ENCODE results near the gene SVOP. TPM values are rescaled to one million over a fixed set of nuclear protein-coding genes. Genes with fewer than 3 reads are reported as not detected.

SVOP gene
- total RNA-seq, 2 donors from 2014 or later: 0.52 TPM; not detected in 1

DNA sequence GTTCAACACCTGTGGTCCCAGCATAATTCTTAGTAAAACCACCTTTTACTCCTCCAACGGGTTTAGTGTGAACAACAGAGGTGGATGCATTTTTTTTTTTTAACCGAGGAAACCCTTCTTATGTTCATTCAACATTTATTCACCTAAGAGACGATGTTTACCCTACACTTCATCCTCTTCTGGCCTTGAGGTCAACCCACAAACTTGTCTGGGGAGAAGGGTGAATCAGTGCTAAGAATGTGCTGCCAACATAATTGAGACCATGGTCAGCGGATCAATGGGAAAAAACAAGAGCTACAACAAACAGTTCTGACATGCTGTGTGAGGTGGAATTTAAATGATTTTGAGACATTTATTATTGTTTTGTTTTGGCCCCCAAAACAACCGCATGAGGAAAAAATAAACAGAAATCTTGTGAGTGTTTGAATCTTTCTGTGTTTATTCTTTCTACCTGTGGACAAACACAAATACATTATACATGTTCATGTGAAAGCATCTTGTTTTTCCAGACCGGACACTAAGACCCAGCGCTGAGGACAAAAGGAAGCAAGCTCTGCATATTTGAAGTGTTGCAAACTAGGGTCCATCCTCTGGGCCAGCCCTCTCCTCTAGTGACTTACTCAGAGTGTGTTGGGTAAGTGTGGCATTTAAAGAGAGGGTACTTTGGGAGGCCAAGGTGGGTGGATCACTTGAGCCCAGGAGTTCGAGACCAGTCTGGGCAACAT lies 26.4 kb upstream of the SVOP start:
- DNase-seq (no peak), ATAC-seq (no peak)
- Histone ChIP-seq H3K4me3 (no peak overlapping the region), H3K4me1 (peaks cover 4% of the 10 kb centered on the region), H3K9me3 (no peaks in the 10 kb centered on the region), H3K27me3 (no peaks in the 10 kb centered on the region), H3K27ac (no peak overlapping the region), H3K36me3 (replicated peaks in 1 of 2; ENCODE audit: insufficient read depth in 1 of 2, low read depth in 2 of 2) (no peaks in the 10 kb centered on the region)
- 46 to 56% methylated on average over 8 of the region's 8 CpGs for WGBS, 2 donors
- intact Hi-C loops (cut with DNase I): no loop called here
- TF ChIP-seq, protein P1, sequence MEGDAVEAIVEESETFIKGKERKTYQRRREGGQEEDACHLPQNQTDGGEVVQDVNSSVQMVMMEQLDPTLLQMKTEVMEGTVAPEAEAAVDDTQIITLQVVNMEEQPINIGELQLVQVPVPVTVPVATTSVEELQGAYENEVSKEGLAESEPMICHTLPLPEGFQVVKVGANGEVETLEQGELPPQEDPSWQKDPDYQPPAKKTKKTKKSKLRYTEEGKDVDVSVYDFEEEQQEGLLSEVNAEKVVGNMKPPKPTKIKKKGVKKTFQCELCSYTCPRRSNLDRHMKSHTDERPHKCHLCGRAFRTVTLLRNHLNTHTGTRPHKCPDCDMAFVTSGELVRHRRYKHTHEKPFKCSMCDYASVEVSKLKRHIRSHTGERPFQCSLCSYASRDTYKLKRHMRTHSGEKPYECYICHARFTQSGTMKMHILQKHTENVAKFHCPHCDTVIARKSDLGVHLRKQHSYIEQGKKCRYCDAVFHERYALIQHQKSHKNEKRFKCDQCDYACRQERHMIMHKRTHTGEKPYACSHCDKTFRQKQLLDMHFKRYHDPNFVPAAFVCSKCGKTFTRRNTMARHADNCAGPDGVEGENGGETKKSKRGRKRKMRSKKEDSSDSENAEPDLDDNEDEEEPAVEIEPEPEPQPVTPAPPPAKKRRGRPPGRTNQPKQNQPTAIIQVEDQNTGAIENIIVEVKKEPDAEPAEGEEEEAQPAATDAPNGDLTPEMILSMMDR (IDR thresholded peaks at IDR 0.05): no peak
- no peak for TF ChIP-seq POLR2A (IDR thresholded peaks at IDR 0.05)

DNA sequence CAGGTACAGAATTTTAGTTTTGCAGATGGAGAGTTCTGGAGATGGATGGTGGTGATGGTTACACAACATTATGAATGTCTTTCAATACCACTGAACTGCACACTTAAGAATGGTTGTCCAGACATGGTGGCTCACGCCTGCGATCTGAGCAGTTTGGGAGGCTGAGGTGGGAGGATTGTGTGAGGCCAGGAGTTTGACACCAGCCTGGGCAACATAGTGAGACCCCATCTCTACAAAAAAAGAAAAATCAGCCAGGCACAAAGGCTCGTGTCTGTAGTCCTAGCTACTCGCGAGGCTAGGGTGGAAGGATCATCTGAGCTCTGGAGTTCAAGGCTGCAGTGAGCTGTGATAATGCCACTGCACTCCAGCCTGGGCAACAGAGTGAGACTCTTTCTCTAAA lies 23.4 kb upstream of the SVOP start:
- H3K27me3 ChIP-seq: no peaks in the 10 kb centered on the region
- 55 to 61% methylated on average over 5 of the region's 5 CpGs for WGBS, 2 donors
- TF ChIP-seq POLR2A (IDR thresholded peaks at IDR 0.05): no peak
- TF ChIP-seq, protein P1 (IDR thresholded peaks at IDR 0.05): no peak
- no peak for ATAC-seq
- intact Hi-C loops (cut with DNase I): no loop called here
- H3K27ac ChIP-seq: no peak overlapping the region
- no peaks in the 10 kb centered on the region for H3K36me3 ChIP-seq (replicated peaks in 1 of 2; ENCODE audit: insufficient read depth in 1 of 2, low read depth in 2 of 2)
- H3K9me3 ChIP-seq: no peaks in the 10 kb centered on the region
- no peak for DNase-seq
- no peak overlapping the region for H3K4me3 ChIP-seq
- H3K4me1 ChIP-seq: no peaks in the 10 kb centered on the region

DNA sequence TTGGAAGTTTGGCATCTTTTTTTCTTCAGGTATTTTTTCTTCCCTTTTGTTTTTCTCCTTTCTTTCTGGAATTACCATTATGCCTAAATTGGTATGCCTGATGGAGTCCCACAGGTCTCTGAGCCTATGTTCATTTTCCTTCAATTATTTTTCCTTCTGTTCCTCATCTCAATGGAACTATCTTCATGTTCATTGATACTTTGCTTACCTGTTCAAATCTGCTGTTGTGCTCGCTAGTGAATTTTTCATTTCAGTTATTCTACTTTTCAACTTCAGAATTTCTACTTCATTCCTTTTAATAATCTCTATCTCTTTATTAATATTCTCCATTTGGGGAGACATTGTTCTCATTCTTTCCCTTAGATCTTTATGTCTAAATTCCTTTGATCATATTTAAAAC lies 16.1 kb upstream of the SVOP start:
- 44 to 76% methylated on average over 1 of the region's 1 CpG for WGBS, 2 donors
- no peak overlapping the region for H3K27ac ChIP-seq
- DNase-seq (no peak), ATAC-seq (no peak)
- TF ChIP-seq, protein P1 (IDR thresholded peaks at IDR 0.05): no peak
- no peak for TF ChIP-seq POLR2A (IDR thresholded peaks at IDR 0.05)
- intact Hi-C loops (cut with DNase I): no loop called here
- H3K9me3 ChIP-seq: no peaks in the 10 kb centered on the region
- H3K36me3 ChIP-seq (replicated peaks in 1 of 2; ENCODE audit: insufficient read depth in 1 of 2, low read depth in 2 of 2): no peaks in the 10 kb centered on the region
- no peak overlapping the region for H3K4me3 ChIP-seq
- H3K27me3 ChIP-seq: no peaks in the 10 kb centered on the region
- H3K4me1 ChIP-seq: no peaks in the 10 kb centered on the region

DNA sequence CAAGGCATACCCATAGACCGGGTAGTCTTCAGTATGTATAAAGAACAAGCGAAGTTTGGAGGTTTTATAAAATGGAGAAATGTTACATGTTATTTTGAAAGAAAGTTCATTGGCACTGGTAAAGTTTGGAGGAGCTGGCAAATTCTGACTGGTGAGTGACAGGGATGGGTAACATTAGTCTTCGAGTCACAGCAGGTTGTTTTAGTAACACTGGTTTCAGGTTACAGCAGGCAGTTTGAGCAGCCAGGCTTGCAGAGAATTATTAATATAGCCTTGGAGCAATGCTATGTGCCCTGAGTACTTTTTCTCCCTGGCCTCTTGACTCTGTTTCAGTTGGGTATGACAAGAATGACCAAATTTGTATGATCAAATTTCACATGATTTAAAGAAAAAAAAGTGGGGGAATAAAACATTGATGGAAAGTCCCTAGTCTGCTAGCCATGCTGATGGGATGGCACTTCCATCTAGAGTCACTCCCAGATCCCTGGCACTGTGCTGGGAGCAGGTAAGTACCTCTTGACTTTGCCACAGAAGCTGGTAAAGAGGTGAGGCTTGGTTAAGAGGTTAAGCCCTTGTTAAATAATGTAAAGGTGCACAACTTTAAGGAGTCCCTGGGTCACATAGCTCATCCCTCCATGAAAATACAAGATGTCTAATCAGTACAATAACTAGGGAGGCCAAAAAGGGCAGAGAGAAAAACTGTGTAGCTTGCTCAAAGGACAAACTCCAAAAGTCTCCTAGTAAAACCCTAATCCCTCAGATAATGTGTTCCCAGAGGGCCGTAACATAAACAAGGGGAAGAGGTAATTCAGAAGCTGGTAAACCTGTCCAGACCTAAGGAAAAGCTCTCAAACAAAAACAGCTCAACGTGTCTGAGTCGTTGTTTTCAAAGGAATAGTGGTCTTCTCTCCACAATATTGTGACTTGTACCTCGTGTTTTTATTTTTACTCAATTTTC lies 12.7 kb upstream of the SVOP start:
- Histone ChIP-seq H3K4me3 (no peak overlapping the region), H3K27ac (no peak overlapping the region), H3K27me3 (peaks cover 0 to 4% of the 10 kb centered on the region in 2 donors), H3K36me3 (replicated peaks in 1 of 2; ENCODE audit: insufficient read depth in 1 of 2, low read depth in 2 of 2) (no peaks in the 10 kb centered on the region), H3K9me3 (no peaks in the 10 kb centered on the region), H3K4me1 (no peaks in the 10 kb centered on the region)
- intact Hi-C loops (cut with DNase I): no loop called here
- DNase-seq (no peak), ATAC-seq (no peak)
- WGBS, 2 donors: 47 to 49% methylated on average over 7 of the region's 7 CpGs
- no peak for TF ChIP-seq POLR2A (IDR thresholded peaks at IDR 0.05)
- TF ChIP-seq, protein P1 (IDR thresholded peaks at IDR 0.05): no peak

Data from body of pancreas (tissue), 4 donors.